Stimulated activated CD4-positive, alpha-beta T cell treated with anti-CD3 and anti-CD28 coated beads, TNF-alpha, amount 100 ng/mL, for 4 hours (primary cell): ENCODE results near the gene ZNF562.
A peak's percentile ranks its signal among the peaks of the same experiment; 100 is the strongest.

Experiments used
- DNase-seq, 3 experiments: peaks; one replicate each; pipeline ENCODE4 v3.0.0-alpha.2; 2020; ENCODE audit warnings: low read depth in 3 of 3

Gene ZNF562

GRCh38 chr19:9644472-9644871 is 30.4 kb downstream of the ZNF562 start:
- no peak for DNase-seq

DNA sequence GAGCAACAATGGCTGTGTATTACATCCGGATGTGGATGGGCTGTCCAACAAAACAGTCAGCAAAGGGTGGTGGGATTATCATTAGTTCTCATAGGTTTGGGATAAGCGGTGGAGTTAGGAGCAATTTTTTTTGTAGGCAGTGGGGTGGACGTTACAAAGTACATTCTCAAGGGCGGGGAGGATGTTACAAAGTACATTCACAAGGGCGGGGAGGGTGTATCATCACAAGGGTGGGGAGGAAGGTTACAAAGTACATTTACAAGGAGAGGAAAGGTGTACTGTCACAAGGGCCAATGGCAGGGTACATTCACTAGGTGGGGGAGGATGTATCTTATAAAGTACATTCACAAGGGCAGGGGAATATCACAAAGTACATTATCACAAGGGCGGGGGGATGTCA is 33.1 kb downstream of the ZNF562 start:
- no peak for DNase-seq

GRCh38 chr19:9640956-9641355 is 33.9 kb downstream of the ZNF562 start:
- DNase-seq, result no peak

- DNase-seq, result no peak
Measured at GRCh38 chr19:9636018-9636417, 38.9 kb downstream of the ZNF562 start.

DNA sequence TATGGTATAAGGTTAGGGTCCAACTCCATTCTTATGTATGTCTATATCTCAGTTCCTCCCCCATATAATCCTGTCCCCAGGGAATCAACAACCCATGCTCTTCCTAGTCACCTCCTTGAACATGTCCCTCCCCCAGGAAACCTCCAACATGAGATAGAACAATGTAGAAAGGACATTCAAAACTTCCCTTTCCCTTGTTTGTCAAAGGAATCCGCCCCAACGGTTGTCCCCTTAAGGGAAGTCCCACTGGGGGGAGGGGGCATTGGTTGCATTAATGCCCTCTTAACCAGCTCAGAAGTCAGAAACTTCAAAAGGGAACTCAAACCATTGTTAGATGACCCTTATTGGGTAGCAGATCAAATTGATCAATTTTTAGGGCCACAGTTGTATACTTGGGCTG is 47.0 kb downstream of the ZNF562 start:
- no peak for DNase-seq

DNA sequence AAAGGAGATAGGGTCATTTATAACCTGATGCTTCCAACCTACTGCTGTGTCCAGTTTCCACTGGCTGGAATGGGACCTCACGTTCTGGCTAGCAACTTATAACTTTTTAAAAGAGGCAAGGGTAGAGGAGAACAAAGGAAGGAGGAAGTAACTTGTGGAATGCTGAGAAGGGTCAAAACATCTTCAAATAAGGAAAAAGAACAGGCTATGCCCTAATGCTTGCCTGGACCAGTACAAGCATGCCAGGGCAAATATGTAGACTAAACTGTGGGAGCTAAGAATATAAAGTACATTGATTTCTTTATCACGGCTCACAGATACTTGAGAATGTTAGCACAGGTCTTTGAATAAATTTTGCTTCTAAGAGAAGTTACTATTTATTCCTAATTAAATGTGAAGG is 52.4 kb downstream of the ZNF562 start:
- DNase-seq, result no peak

GRCh38 chr19:9621156-9622037 is 53.5 kb downstream of the ZNF562 start, which contains the start of gene ZNF561:
ZNF561 (minus strand) TSS chr19:9621232; CDS start chr19:9619456, 1,776 bp downstream.
- peak; percentile 75 to 78 (median 76) for DNase-seq

GRCh38 chr19:9620842-9621155 is 54.1 kb downstream of the ZNF562 start:
- no peak for DNase-seq

DNA sequence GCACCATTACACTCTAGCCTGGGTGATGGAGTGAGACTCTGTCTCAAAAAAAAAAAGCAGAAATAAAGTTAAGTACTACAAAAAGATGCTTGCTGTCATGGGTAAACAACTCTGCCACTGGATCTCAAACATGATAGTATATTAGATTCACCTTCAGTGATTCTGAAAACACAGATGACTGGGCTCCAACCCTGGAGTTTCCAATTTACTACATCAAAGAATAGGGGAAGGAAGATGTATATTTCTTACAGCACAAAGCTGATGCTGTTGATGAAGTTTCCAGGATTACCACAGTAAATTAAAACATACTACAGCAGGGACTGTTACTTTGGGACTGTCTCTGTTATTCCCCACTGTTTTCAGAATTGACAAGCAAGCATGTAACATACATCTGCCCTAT is 59.1 kb downstream of the ZNF562 start:
- DNase-seq, result no peak

DNA sequence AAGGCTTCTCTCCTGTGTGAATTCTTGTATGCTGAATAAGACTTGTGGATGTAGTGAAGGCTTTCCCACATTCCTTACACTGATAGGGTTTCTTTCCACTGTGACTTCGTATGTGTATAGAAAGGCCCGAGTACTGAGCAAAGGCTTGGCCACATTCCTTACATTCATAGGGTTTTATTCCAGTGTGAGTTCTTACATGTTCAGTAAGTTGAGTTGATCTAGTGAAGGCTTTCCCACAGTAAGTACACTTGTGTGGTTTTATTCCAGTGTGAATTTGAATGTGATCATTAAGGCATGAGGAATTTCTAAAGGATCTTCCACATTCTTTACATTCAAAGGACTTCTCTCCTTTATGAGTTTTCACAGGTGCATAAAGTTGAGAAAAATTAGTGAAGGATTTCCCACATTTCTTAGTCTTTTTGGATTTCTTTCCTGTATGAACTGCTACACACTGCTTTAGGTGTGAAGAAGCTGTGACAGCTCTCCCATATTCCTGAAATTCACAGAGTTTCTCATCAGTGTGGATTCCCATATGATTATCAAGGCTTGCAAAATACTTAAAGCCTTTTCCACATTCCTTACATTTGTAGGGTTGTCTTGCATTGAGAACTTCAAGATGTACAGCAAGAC is 64.3 kb downstream of the ZNF562 start:
- DNase-seq, result no peak

DNA sequence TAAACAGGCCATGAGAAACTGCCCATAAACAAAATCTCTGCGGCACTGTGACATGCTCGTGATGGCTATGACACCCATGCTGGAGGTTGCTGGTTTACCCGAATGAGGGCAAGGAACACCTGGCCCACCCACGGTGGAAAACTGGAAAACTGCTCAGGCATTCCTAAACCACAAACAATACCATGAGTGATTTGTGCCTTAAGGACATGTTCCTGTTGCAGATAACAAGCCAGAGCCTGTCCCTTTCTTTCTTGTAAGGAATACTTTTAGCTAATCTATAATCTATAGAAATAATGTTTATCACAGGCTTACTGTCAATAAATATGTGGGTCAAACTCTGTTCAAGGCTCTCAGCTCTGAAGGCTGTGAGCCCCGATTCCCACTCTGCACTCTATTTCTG is 66.0 kb downstream of the ZNF562 start:
- DNase-seq, result no peak

- DNase-seq, result no peak
Measured at GRCh38 chr19:9597027-9597426, 77.9 kb downstream of the ZNF562 start.
